ENCODE results near the gene LILRB2. TPM values are rescaled to one million over a fixed set of nuclear protein-coding genes. Genes with fewer than 3 reads are reported as not detected.

LILRB2 gene
- total RNA-seq, 1 experiment from 2014 or later, result not detected

DNA sequence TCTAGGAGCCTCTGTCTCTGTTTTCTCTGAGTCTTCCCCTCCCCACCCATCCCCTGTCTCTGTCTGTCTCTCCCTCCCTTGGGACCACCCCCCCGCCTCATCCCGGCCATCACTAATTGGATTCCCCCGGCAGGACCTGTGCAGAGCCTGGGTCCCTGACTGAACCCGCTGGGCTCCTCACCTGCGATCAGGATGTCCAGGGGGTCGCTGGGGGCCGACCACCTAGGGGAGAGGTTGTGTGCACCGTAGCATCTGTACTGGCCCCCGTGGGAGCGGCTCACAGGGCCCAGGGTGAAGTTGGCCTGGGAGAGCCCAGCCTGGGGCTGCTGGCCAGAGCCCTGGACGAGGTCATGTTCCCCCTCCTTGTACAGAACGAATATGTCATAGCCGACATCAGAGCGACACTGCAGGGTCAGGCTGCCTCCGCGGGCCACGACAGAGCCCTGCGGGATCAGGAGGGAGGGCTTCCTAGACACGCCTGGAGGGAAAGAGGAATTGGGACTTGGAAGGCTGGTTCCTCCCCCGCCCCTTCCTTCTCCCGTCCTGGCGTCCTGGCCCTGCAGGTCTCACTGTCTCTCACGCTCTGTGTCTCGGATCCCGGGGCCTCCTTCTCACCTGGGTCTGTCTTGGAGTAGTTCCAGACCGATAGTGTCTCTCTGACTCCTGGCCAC is 25.7 kb downstream of the LILRB2 start:
- no peak for TF ChIP-seq CTCF (conservative IDR thresholded peaks at IDR 0.05)
- Histone ChIP-seq H2AFZ (ENCODE audit: low read length) (no peak overlapping the region), H4K5ac (ENCODE audit: insufficient read length, low read depth, low read length) (no peak overlapping the region), H3T11ph (ENCODE audit: low read length) (no peak overlapping the region), H2BK12ac (ENCODE audit: insufficient read length, low read depth, low read length) (no peak overlapping the region), H4K8ac (replicated peaks; ENCODE audit: insufficient read length, low read depth, low read length) (no peak overlapping the region), H3K79me1 (ENCODE audit: insufficient read depth, low read depth, low read length, poor library complexity, severe bottlenecking) (no peaks in the 10 kb centered on the region), H2BK120ac (ENCODE audit: low read depth, low read length, poor library complexity, severe bottlenecking) (no peak overlapping the region), H3K4me2 (ENCODE audit: insufficient read depth, insufficient read length, low read length) (no peak overlapping the region), H2BK5ac (ENCODE audit: insufficient read length, low read length) (no peak overlapping the region), H3K9me3 (ENCODE audit: control insufficient read depth, low read depth, low read length) (no peaks in the 10 kb centered on the region), H3K23ac (ENCODE audit: insufficient read length, low read depth, low read length) (no peak overlapping the region), H3K14ac (ENCODE audit: insufficient read depth, low read length) (no peak overlapping the region), H3K23me2 (ENCODE audit: insufficient read length, low read depth, low read length, poor library complexity, severe bottlenecking) (no peaks in the 10 kb centered on the region), H4K20me1 (ENCODE audit: control insufficient read depth, insufficient read depth, insufficient read length) (no peaks in the 10 kb centered on the region), H3K27me3 (ENCODE audit: insufficient read depth, low read length) (no peaks in the 10 kb centered on the region), H3K79me2 (ENCODE audit: insufficient read depth, low read length) (no peaks in the 10 kb centered on the region), H3K4me1 (ENCODE audit: insufficient read depth, low read length) (no peaks in the 10 kb centered on the region), H4K91ac (ENCODE audit: insufficient read length, low read depth, low read length) (no peak overlapping the region), H2AK5ac (ENCODE audit: insufficient read length, low read length) (no peak overlapping the region), H3K4ac (ENCODE audit: low read depth, low read length) (no peak overlapping the region), H3K56ac (ENCODE audit: insufficient read length, low read depth, low read length) (no peak overlapping the region), H2BK15ac (ENCODE audit: low read depth, low read length) (no peak overlapping the region), H3K18ac (ENCODE audit: insufficient read length, low read depth, low read length) (no peak overlapping the region), H3K9ac (ENCODE audit: extremely low read depth, insufficient read length, low read length) (no peak overlapping the region), H2BK20ac (ENCODE audit: low read depth, low read length, poor library complexity, severe bottlenecking) (no peak overlapping the region), H3K27ac (ENCODE audit: insufficient read length, low read depth, low read length) (no peak overlapping the region)
- H3K4me3 Mint-ChIP-seq, result no peak overlapping the region
- peaks cover 3 to 6% of the 10 kb centered on the region in 2 experiments; a peak in 3 of 4 replicates for H3K4me1 Mint-ChIP-seq
- WGBS (ENCODE audit: extremely low coverage, insufficient read length, low lambda C conversion rate), result no CpG with 5 or more reads among the region's 26 CpGs
- no peaks in the 10 kb centered on the region for H3K36me3 Mint-ChIP-seq (ENCODE audit: insufficient read depth in 1 of 3, low read depth in 3 of 3)
- peak; percentile 33 for DNase-seq
- H3K27me3 Mint-ChIP-seq (ENCODE audit: low read depth), result peaks cover 34% of the 10 kb centered on the region
- peak overlapping the region in 1 of 3 experiments; percentile 21; a peak in 2 of 7 replicates for H3K27ac Mint-ChIP-seq
- peaks cover 0 to 24% of the 10 kb centered on the region in 2 experiments; a peak in 2 of 5 replicates for H3K9me3 Mint-ChIP-seq
